ENCODE data around the gene TMEM74B.
A peak's percentile ranks its signal among the peaks of the same experiment; 100 is the strongest.

Gene TMEM74B

GRCh38 chr20:1186367-1186991 is 1.7 kb upstream of the TMEM74B start:
- H3K14ac ChIP-seq (ENCODE audit: low read length) = no peak overlapping the region
- no peaks in the 10 kb centered on the region for H3K79me2 ChIP-seq (ENCODE audit: control insufficient read depth, insufficient read depth, low read length, poor library complexity)
- no peak overlapping the region for H4K8ac ChIP-seq (ENCODE audit: low read depth, low read length)
- no peak overlapping the region for H3K4me2 ChIP-seq (ENCODE audit: low read length)
- H4K91ac ChIP-seq (ENCODE audit: low read depth, low read length) = no peak overlapping the region
- H2BK12ac ChIP-seq (ENCODE audit: low read length) = no peak overlapping the region
- no peak overlapping the region for H3K4me3 ChIP-seq (ENCODE audit: low read depth, low read length)
- H3K4ac ChIP-seq (ENCODE audit: low read depth, low read length) = no peak overlapping the region
- no peaks in the 10 kb centered on the region for H3K79me1 ChIP-seq (ENCODE audit: low read length)
- H2BK120ac ChIP-seq (ENCODE audit: insufficient read depth, low read length, poor library complexity) = no peak overlapping the region
- no peak overlapping the region for H3K27ac ChIP-seq (ENCODE audit: low read depth, low read length)
- H3K27me3 ChIP-seq (ENCODE audit: insufficient read depth, low read length) = peaks cover 18% of the 10 kb centered on the region
- WGBS (ENCODE audit: extremely low coverage, insufficient coverage, insufficient read length) = no CpG with 5 or more reads among the region's 13 CpGs
- H3K9me3 ChIP-seq (ENCODE audit: insufficient read depth, low read depth, low read length) = peaks cover 7% of the 10 kb centered on the region
- no peak overlapping the region for H2AFZ ChIP-seq (ENCODE audit: insufficient read depth, low read length, poor library complexity)
- H2BK5ac ChIP-seq (ENCODE audit: low read depth, low read length, poor library complexity) = no peak overlapping the region
- DNase-seq = peak in 1 of 2 donors; percentile 20
- H2AK5ac ChIP-seq (ENCODE audit: low read length) = no peak overlapping the region
- no peak overlapping the region for H4K12ac ChIP-seq (ENCODE audit: low read depth, low read length)
- H3K9ac ChIP-seq (ENCODE audit: low read length) = no peak overlapping the region
- peaks cover 0 to 8% of the 10 kb centered on the region in 2 experiments for H3K4me1 ChIP-seq (ENCODE audit: control insufficient read depth in 1 of 2, insufficient read depth in 2 of 2, low read length in 2 of 2)
- no peaks in the 10 kb centered on the region for H3K36me3 ChIP-seq (ENCODE audit: control insufficient read depth in 1 of 2, insufficient read depth in 2 of 2, low read length in 2 of 2)
- no peak overlapping the region for H3K18ac ChIP-seq (ENCODE audit: low read length)
- H3K23ac ChIP-seq (ENCODE audit: low read length) = no peak overlapping the region

DNA sequence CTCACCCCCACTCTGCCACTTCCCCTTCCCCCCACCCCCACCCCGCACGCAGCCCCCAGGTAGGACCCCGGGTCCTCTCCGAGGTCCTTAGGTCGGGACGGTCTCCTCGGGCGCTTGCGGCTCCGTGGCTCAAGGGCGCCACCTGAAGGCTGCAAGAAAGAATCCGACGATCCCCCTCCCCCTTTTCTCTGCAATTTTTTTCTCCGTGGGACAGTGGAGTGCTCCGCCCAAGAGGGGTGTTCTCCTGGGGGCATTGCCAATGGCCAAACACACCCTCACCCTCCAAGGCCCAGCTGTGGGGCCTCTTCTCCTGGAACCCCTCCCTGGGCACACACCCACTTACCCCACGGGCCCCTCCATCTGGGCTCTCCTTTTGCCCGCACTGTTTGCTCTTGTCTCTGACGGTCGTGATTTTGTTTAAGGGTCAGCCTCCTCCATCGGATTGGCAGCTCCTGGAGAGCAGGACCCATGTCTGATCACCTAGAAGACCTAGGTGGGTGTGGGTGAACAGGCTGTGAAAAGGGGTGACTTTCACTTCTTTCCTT is 1.1 kb upstream of the TMEM74B start:
- Histone ChIP-seq H4K12ac (ENCODE audit: low read depth, low read length) (no peak overlapping the region), H3K14ac (ENCODE audit: low read length) (no peak overlapping the region), H3K23ac (ENCODE audit: low read length) (no peak overlapping the region), H3K36me3 (ENCODE audit: control insufficient read depth in 1 of 2, insufficient read depth in 2 of 2, low read length in 2 of 2) (no peaks in the 10 kb centered on the region), H3K4me1 (ENCODE audit: control insufficient read depth in 1 of 2, insufficient read depth in 2 of 2, low read length in 2 of 2) (peaks cover 0 to 8% of the 10 kb centered on the region in 2 experiments), H3K79me1 (ENCODE audit: low read length) (no peaks in the 10 kb centered on the region), H3K4me3 (ENCODE audit: low read depth, low read length) (no peak overlapping the region), H3K27ac (ENCODE audit: low read depth, low read length) (no peak overlapping the region), H2BK120ac (ENCODE audit: insufficient read depth, low read length, poor library complexity) (no peak overlapping the region), H3K4me2 (ENCODE audit: low read length) (peak overlapping the region; percentile 92), H3K27me3 (ENCODE audit: insufficient read depth, low read length) (peaks cover 18% of the 10 kb centered on the region), H3K9me3 (ENCODE audit: insufficient read depth, low read depth, low read length) (peaks cover 7% of the 10 kb centered on the region), H2BK12ac (ENCODE audit: low read length) (no peak overlapping the region), H2BK5ac (ENCODE audit: low read depth, low read length, poor library complexity) (no peak overlapping the region), H3K4ac (ENCODE audit: low read depth, low read length) (no peak overlapping the region), H3K18ac (ENCODE audit: low read length) (no peak overlapping the region), H2AK5ac (ENCODE audit: low read length) (no peak overlapping the region), H4K91ac (ENCODE audit: low read depth, low read length) (no peak overlapping the region), H3K79me2 (ENCODE audit: control insufficient read depth, insufficient read depth, low read length, poor library complexity) (no peaks in the 10 kb centered on the region), H3K9ac (ENCODE audit: low read length) (no peak overlapping the region), H4K8ac (ENCODE audit: low read depth, low read length) (no peak overlapping the region), H2AFZ (ENCODE audit: insufficient read depth, low read length, poor library complexity) (no peak overlapping the region)
- no CpG with 5 or more reads among the region's 20 CpGs for WGBS (ENCODE audit: extremely low coverage, insufficient coverage, insufficient read length)
- DNase-seq = peak; percentile 62 to 80

- H4K8ac ChIP-seq (ENCODE audit: low read depth, low read length) = no peak overlapping the region
- H3K4ac ChIP-seq (ENCODE audit: low read depth, low read length) = no peak overlapping the region
- no peak overlapping the region for H2AK5ac ChIP-seq (ENCODE audit: low read length)
- H4K12ac ChIP-seq (ENCODE audit: low read depth, low read length) = no peak overlapping the region
- no CpG with 5 or more reads among the region's 54 CpGs for WGBS (ENCODE audit: extremely low coverage, insufficient coverage, insufficient read length)
- H2BK12ac ChIP-seq (ENCODE audit: low read length) = no peak overlapping the region
- H2BK120ac ChIP-seq (ENCODE audit: insufficient read depth, low read length, poor library complexity) = no peak overlapping the region
- H3K27me3 ChIP-seq (ENCODE audit: insufficient read depth, low read length) = peaks cover 18% of the 10 kb centered on the region
- no peak overlapping the region for H2BK5ac ChIP-seq (ENCODE audit: low read depth, low read length, poor library complexity)
- H3K9ac ChIP-seq (ENCODE audit: low read length) = no peak overlapping the region
- peak overlapping the region; percentile 64 for H3K4me3 ChIP-seq (ENCODE audit: low read depth, low read length)
- no peak overlapping the region for H3K27ac ChIP-seq (ENCODE audit: low read depth, low read length)
- H3K79me1 ChIP-seq (ENCODE audit: low read length) = no peaks in the 10 kb centered on the region
- H3K18ac ChIP-seq (ENCODE audit: low read length) = no peak overlapping the region
- peaks cover 0 to 8% of the 10 kb centered on the region in 2 experiments for H3K4me1 ChIP-seq (ENCODE audit: control insufficient read depth in 1 of 2, insufficient read depth in 2 of 2, low read length in 2 of 2)
- H3K36me3 ChIP-seq (ENCODE audit: control insufficient read depth in 1 of 2, insufficient read depth in 2 of 2, low read length in 2 of 2) = no peaks in the 10 kb centered on the region
- H3K4me2 ChIP-seq (ENCODE audit: low read length) = peak overlapping the region; percentile 92
- H3K9me3 ChIP-seq (ENCODE audit: insufficient read depth, low read depth, low read length) = peaks cover 7% of the 10 kb centered on the region
- no peak overlapping the region for H2AFZ ChIP-seq (ENCODE audit: insufficient read depth, low read length, poor library complexity)
- no peaks in the 10 kb centered on the region for H3K79me2 ChIP-seq (ENCODE audit: control insufficient read depth, insufficient read depth, low read length, poor library complexity)
- peak in 1 of 2 donors; percentile 14 for DNase-seq
- H3K23ac ChIP-seq (ENCODE audit: low read length) = no peak overlapping the region
- H3K14ac ChIP-seq (ENCODE audit: low read length) = no peak overlapping the region
- H4K91ac ChIP-seq (ENCODE audit: low read depth, low read length) = no peak overlapping the region
These were observed 548 bp upstream of the TMEM74B start for GRCh38 chr20:1185316-1185741.

- Histone ChIP-seq H3K27me3 (ENCODE audit: insufficient read depth, low read length) (peaks cover 18% of the 10 kb centered on the region), H2AFZ (ENCODE audit: insufficient read depth, low read length, poor library complexity) (no peak overlapping the region)
- no CpG with 5 or more reads among the region's 13 CpGs for WGBS (ENCODE audit: extremely low coverage, insufficient coverage, insufficient read length)
These were observed 532 bp downstream of the TMEM74B start for GRCh38 chr20:1184260-1184637.

More at GRCh38 chr20:1184260-1184637, 532 bp downstream of the TMEM74B start:
- Histone ChIP-seq H3K79me2 (ENCODE audit: control insufficient read depth, insufficient read depth, low read length, poor library complexity) (no peaks in the 10 kb centered on the region), H2BK12ac (ENCODE audit: low read length) (no peak overlapping the region), H3K27ac (ENCODE audit: low read depth, low read length) (no peak overlapping the region), H3K4ac (ENCODE audit: low read depth, low read length) (no peak overlapping the region), H3K4me2 (ENCODE audit: low read length) (no peak overlapping the region), H3K23ac (ENCODE audit: low read length) (no peak overlapping the region), H3K18ac (ENCODE audit: low read length) (no peak overlapping the region), H3K9ac (ENCODE audit: low read length) (no peak overlapping the region), H2AK5ac (ENCODE audit: low read length) (no peak overlapping the region), H3K36me3 (ENCODE audit: control insufficient read depth in 1 of 2, insufficient read depth in 2 of 2, low read length in 2 of 2) (no peaks in the 10 kb centered on the region), H4K91ac (ENCODE audit: low read depth, low read length) (no peak overlapping the region), H3K14ac (ENCODE audit: low read length) (no peak overlapping the region), H3K9me3 (ENCODE audit: insufficient read depth, low read depth, low read length) (peaks cover 7% of the 10 kb centered on the region), H2BK5ac (ENCODE audit: low read depth, low read length, poor library complexity) (no peak overlapping the region), H3K79me1 (ENCODE audit: low read length) (no peaks in the 10 kb centered on the region), H4K8ac (ENCODE audit: low read depth, low read length) (no peak overlapping the region), H3K4me1 (ENCODE audit: control insufficient read depth in 1 of 2, insufficient read depth in 2 of 2, low read length in 2 of 2) (peaks cover 0 to 8% of the 10 kb centered on the region in 2 experiments), H2BK120ac (ENCODE audit: insufficient read depth, low read length, poor library complexity) (no peak overlapping the region), H4K12ac (ENCODE audit: low read depth, low read length) (no peak overlapping the region), H3K4me3 (ENCODE audit: low read depth, low read length) (no peak overlapping the region)
- DNase-seq = no peak

All from trophoblast cell (in vitro differentiated cells and primary cell).